ENCODE data around the gene PPP4R4.

- TF ChIP-seq CTCF (conservative IDR thresholded peaks at IDR 0.05; ENCODE audit: low read depth, low read length) (no peak), RAD21 (IDR thresholded peaks at IDR 0.05; ENCODE audit: low read length) (no peak), CEBPB (IDR thresholded peaks at IDR 0.05; ENCODE audit: low read depth, low read length) (no peak), MXI1 (IDR thresholded peaks at IDR 0.05; ENCODE audit: borderline replicate concordance, low read depth, low read length) (no peak), MAZ (IDR thresholded peaks at IDR 0.05; ENCODE audit: borderline replicate concordance, low read depth, low read length) (no peak), POLR2A (IDR thresholded peaks at IDR 0.05; ENCODE audit: low read depth, low read length) (no peak), NFE2L2 (IDR thresholded peaks at IDR 0.05; ENCODE audit: low read depth, low read length) (no peak), ELK1 (IDR thresholded peaks at IDR 0.05; ENCODE audit: borderline replicate concordance, low read depth, low read length) (no peak), MAFK (IDR thresholded peaks at IDR 0.05; ENCODE audit: low read depth, low read length) (no peak), BHLHE40 (IDR thresholded peaks at IDR 0.05; ENCODE audit: low read depth, low read length) (no peak)
These were observed 2.7 kb downstream of the PPP4R4 start for GRCh38 chr14:94176808-94177207.

Data from IMR-90 (cell line).